OCI-LY1 (cell line): ENCODE measurements around the gene DNTTIP2.

Experiments used
- EZH2 ChIP-seq: fragments of 200-600 bp; sonication (generic), shearing (Covaris generic); IDR thresholded peaks from 2 replicates; pipeline ENCODE4 v1.8.0; 2017; ENCODE audit warnings: borderline replicate concordance, mixed run types, mild to moderate bottlenecking, antibody characterized with exemption, low read length, moderate library complexity, mixed read lengths
- TF ChIP-seq, protein P1 (sequence below): fragments of 200-600 bp; sonication (generic), shearing (Covaris generic); IDR thresholded peaks from 2 replicates; pipeline ENCODE4 v1.5.1; 2017; ENCODE audit warnings: mild to moderate bottlenecking, antibody characterized with exemption, low read length, moderate library complexity, mixed read lengths

- TF ChIP-seq, protein P1, sequence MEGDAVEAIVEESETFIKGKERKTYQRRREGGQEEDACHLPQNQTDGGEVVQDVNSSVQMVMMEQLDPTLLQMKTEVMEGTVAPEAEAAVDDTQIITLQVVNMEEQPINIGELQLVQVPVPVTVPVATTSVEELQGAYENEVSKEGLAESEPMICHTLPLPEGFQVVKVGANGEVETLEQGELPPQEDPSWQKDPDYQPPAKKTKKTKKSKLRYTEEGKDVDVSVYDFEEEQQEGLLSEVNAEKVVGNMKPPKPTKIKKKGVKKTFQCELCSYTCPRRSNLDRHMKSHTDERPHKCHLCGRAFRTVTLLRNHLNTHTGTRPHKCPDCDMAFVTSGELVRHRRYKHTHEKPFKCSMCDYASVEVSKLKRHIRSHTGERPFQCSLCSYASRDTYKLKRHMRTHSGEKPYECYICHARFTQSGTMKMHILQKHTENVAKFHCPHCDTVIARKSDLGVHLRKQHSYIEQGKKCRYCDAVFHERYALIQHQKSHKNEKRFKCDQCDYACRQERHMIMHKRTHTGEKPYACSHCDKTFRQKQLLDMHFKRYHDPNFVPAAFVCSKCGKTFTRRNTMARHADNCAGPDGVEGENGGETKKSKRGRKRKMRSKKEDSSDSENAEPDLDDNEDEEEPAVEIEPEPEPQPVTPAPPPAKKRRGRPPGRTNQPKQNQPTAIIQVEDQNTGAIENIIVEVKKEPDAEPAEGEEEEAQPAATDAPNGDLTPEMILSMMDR: no peak
- no peak for TF ChIP-seq EZH2
These were observed 9.9 kb upstream of the DNTTIP2 start for GRCh38 chr1:93888900-93889299.
